Gastrocnemius medialis (tissue), 4 donors: ENCODE measurements around the gene SNRPB2. TPM values are rescaled to one million over a fixed set of nuclear protein-coding genes. Genes with fewer than 3 reads are reported as not detected.

Experiments used
- ATAC-seq, 2 donors: fragments of 150-250 bp; one replicate each; pipeline ENCODE4 v1.9.1; 2016
- DNase-seq, 2 donors: peaks; one replicate each; pipeline ENCODE4 v3.0.0-alpha.2; 2019
- H3K27ac ChIP-seq, 4 donors: fragments of 200-600 bp; sonication (generic); 1 replicate in 1 of 4; 2 replicates in 3 of 4; pipeline ENCODE4 v1.5.1; 2016 to 2018; ENCODE audit warnings: mild to moderate bottlenecking in 2 of 4, moderate library complexity in 1 of 4
- H3K27me3 ChIP-seq, 3 donors: fragments of 200-600 bp; sonication (generic) in 2 of 3; 1 replicate in 1 of 3; 2 replicates in 2 of 3; pipeline versions ENCODE4 v1.5.1 to v1.6.0; 2016 to 2019; ENCODE audit warnings: mild to moderate bottlenecking in 1 of 3, moderate library complexity in 1 of 3
- H3K36me3 ChIP-seq, 2 donors: fragments of 200-600 bp; sonication (generic) in 1 of 2; one replicate each; pipeline ENCODE4 v1.5.1; 2017 to 2018
- H3K4me1 ChIP-seq, 2 donors: fragments of 200-600 bp; sonication (generic) in 1 of 2; one replicate each; pipeline ENCODE4 v1.5.1; 2016 to 2017; ENCODE audit warnings: mild to moderate bottlenecking in 2 of 2
- H3K4me3 ChIP-seq, 4 donors: fragments of 200-600 bp; sonication (generic) in 3 of 4; 1 replicate in 1 of 4; 2 replicates in 3 of 4; pipeline ENCODE4 v1.5.1; 2016 to 2019; ENCODE audit warnings: mild to moderate bottlenecking in 2 of 4
- H3K9me3 ChIP-seq, 3 donors: fragments of 200-600 bp; sonication (generic) in 2 of 3; 1 replicate in 1 of 3; 2 replicates in 2 of 3; pipeline ENCODE4 v1.5.1; 2016 to 2019
- CTCF ChIP-seq, 5 experiments: fragments of 450-650 bp in 3 of 5; fragments of 200-600 bp in 2 of 5; sonication (generic) in 2 of 5; IDR thresholded peaks in 4 of 5; conservative IDR thresholded peaks in 1 of 5; 1 replicate in 4 of 5; 2 replicates in 1 of 5; pipeline ENCODE4 v1.5.1; 2016 to 2019; ENCODE audit warnings: antibody characterized with exemption in 5 of 5, mild to moderate bottlenecking in 3 of 5, moderate library complexity in 3 of 5
- POLR2A ChIP-seq, 2 donors: fragments of 450-650 bp; IDR thresholded peaks; one replicate each; pipeline ENCODE4 v1.6.1; 2017; ENCODE audit warnings: antibody characterized with exemption in 2 of 2, mild to moderate bottlenecking in 2 of 2, moderate library complexity in 2 of 2
- in situ Hi-C, 4 donors: fragments of 200-750 bp; cut with MboI; loops; one replicate each; pipeline versions ENCODE4 v1.15.0 to v1.8.0; 2017; ENCODE audit warnings: low sequenced_read_pairs in 4 of 4
- intact Hi-C: fragments of 100-400 bp; cut with DNase I; formaldehyde crosslinking; loops from one replicate; pipeline ENCODE4 v1.15.1; 2023; ENCODE audit warnings: low total_unique reads
- total RNA-seq, 4 donors: library from RNA; depleted of rRNA; stranded (reverse); fragments of >200 nt; gene quantifications; one replicate each; pipeline versions ENCODE4 v1.1.0 to v1.2.3, GENCODE V29; 2016

SNRPB2 gene
- total RNA-seq, 4 donors from 2014 or later: 18.6 to 37.5 (median 31.7) TPM

GRCh38 chr20:16709017-16709416 is 20.8 kb upstream of the SNRPB2 start:
- no peak overlapping the region for H3K27ac ChIP-seq
- intact Hi-C loops: no loop called here
- H3K27me3 ChIP-seq: no peaks in the 10 kb centered on the region
- DNase-seq (no peak), ATAC-seq (no peak)
- TF ChIP-seq POLR2A (IDR thresholded peaks at IDR 0.05) (no peak), CTCF (IDR thresholded peaks at IDR 0.05 in 4 of 5, conservative IDR thresholded peaks at IDR 0.05 in 1 of 5) (no peak)
- in situ Hi-C loops: loop anchor here in 1 of 4 donors (25.0 kb wide), 1 partner anchor 97 kb away; no protein-coding TSS in a partner anchor
- H3K4me1 ChIP-seq: peaks cover under 1 to 5% of the 10 kb centered on the region in 2 donors
- H3K4me3 ChIP-seq: no peak overlapping the region
- no peaks in the 10 kb centered on the region for H3K36me3 ChIP-seq
- H3K9me3 ChIP-seq: no peaks in the 10 kb centered on the region

GRCh38 chr20:16710781-16711180 is 19.0 kb upstream of the SNRPB2 start:
- no peaks in the 10 kb centered on the region for H3K27me3 ChIP-seq
- ATAC-seq (no peak), DNase-seq (no peak)
- H3K36me3 ChIP-seq: no peaks in the 10 kb centered on the region
- no peak overlapping the region for H3K27ac ChIP-seq
- no peak overlapping the region for H3K4me3 ChIP-seq
- H3K4me1 ChIP-seq: peaks cover 8 to 10% of the 10 kb centered on the region in 2 donors
- no peaks in the 10 kb centered on the region for H3K9me3 ChIP-seq
- in situ Hi-C loops: loop anchor here in 1 of 4 donors (25.0 kb wide), 1 partner anchor 98 kb away; no protein-coding TSS in a partner anchor
- no peak for TF ChIP-seq POLR2A (IDR thresholded peaks at IDR 0.05)
- no peak for TF ChIP-seq CTCF (IDR thresholded peaks at IDR 0.05 in 4 of 5, conservative IDR thresholded peaks at IDR 0.05 in 1 of 5)
- intact Hi-C loops: no loop called here

DNA sequence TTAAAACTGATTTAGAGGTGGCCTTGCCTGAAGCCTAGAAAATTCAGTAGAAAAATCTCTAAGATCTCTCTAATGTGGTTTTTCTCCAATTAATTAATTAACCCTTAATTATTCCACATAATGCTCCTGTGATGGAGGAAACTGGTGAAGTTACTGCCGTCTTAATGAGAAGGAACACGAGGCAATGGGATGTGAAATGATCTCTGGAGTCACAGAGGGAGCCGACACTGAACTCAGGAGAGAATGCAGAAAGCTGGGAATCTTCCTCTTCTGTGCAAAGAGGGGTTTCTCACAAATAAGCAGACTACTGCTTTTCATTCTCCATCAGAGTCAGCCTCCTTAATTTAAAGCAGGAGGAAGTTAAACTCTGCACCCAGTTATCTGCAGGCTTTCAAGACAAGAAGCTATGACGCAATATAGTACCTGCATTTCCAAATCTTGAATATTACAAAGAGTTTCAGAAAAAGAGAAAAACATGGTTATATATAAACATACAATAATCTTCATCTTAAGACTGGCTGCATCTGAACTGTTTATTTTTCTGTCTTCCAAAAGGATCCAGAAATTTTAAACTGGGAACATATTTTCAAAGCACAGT is 18.1 kb upstream of the SNRPB2 start:
- Histone ChIP-seq H3K9me3 (no peaks in the 10 kb centered on the region), H3K4me1 (peaks cover 8 to 10% of the 10 kb centered on the region in 2 donors), H3K27me3 (no peaks in the 10 kb centered on the region), H3K36me3 (no peaks in the 10 kb centered on the region), H3K4me3 (no peak overlapping the region), H3K27ac (no peak overlapping the region)
- intact Hi-C loops (no loop called here), in situ Hi-C loops (loop anchor here in 1 of 4 donors (25.0 kb wide), 1 partner anchor 99 kb away; no protein-coding TSS in a partner anchor)
- ATAC-seq: no peak
- DNase-seq: no peak
- TF ChIP-seq CTCF (IDR thresholded peaks at IDR 0.05 in 4 of 5, conservative IDR thresholded peaks at IDR 0.05 in 1 of 5) (no peak), POLR2A (IDR thresholded peaks at IDR 0.05) (no peak)

- intact Hi-C loops (no loop called here), in situ Hi-C loops (loop anchor here in 1 of 4 donors (25.0 kb wide), 1 partner anchor 100 kb away; no protein-coding TSS in a partner anchor)
- no peak for ATAC-seq
- TF ChIP-seq POLR2A (IDR thresholded peaks at IDR 0.05) (no peak), CTCF (IDR thresholded peaks at IDR 0.05 in 4 of 5, conservative IDR thresholded peaks at IDR 0.05 in 1 of 5) (no peak)
- Histone ChIP-seq H3K27me3 (no peaks in the 10 kb centered on the region), H3K27ac (no peak overlapping the region), H3K4me1 (peaks cover 8 to 10% of the 10 kb centered on the region in 2 donors), H3K4me3 (no peak overlapping the region), H3K9me3 (no peaks in the 10 kb centered on the region), H3K36me3 (no peaks in the 10 kb centered on the region)
- no peak for DNase-seq
Measured at GRCh38 chr20:16712511-16712947, 17.3 kb upstream of the SNRPB2 start.
